Measurements from ENCODE around the gene ALLC. TPM values are rescaled to one million over a fixed set of nuclear protein-coding genes. Genes with fewer than 3 reads are reported as not detected.

The ALLC gene
- total and polyA plus RNA-seq, 10 donors: not detected

DNA sequence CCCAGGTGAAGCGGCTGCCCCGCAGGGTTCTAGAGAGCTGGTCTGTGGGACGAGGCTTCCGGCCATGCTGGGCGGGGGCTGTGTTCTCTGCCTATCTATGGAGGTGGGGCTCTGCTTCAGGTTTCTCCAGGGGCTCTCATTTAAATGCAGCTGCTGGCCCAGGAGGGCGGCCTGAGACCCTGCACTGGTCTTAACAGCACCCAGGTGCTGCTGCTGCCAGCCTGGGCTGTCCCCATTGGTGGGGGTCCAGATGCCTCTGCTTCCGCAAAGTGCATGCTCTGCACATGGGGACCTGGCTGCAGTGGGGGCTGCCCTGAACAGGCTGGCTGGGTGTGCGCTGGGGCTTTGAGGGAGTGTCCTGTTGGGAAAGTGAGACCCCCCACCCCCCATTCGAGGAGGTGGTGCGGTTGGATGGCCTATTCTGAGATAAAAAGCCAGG lies 29.7 kb upstream of the ALLC start:
- DNase-seq: peak; percentile 67
- H3K4me1 ChIP-seq: peaks cover 0 to 35% (median 23%) of the 10 kb centered on the region in 6 donors
- TF ChIP-seq, protein P1, sequence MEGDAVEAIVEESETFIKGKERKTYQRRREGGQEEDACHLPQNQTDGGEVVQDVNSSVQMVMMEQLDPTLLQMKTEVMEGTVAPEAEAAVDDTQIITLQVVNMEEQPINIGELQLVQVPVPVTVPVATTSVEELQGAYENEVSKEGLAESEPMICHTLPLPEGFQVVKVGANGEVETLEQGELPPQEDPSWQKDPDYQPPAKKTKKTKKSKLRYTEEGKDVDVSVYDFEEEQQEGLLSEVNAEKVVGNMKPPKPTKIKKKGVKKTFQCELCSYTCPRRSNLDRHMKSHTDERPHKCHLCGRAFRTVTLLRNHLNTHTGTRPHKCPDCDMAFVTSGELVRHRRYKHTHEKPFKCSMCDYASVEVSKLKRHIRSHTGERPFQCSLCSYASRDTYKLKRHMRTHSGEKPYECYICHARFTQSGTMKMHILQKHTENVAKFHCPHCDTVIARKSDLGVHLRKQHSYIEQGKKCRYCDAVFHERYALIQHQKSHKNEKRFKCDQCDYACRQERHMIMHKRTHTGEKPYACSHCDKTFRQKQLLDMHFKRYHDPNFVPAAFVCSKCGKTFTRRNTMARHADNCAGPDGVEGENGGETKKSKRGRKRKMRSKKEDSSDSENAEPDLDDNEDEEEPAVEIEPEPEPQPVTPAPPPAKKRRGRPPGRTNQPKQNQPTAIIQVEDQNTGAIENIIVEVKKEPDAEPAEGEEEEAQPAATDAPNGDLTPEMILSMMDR (IDR thresholded peaks at IDR 0.05 in 8 of 11, conservative IDR thresholded peaks at IDR 0.05 in 3 of 11): no peak
- no peak for TF ChIP-seq POLR2A (IDR thresholded peaks at IDR 0.05)
- TF ChIP-seq POLR2AphosphoS5 (IDR thresholded peaks at IDR 0.05): no peak
- peaks cover 0 to 9% (median 1%) of the 10 kb centered on the region in 8 donors for H3K9me3 ChIP-seq
- 80 to 92% (median 88%) methylated on average over 9 to 10 of the region's 10 CpGs for WGBS, 5 donors
- no peak overlapping the region for H3K4me3 ChIP-seq
- no peaks in the 10 kb centered on the region for H3K36me3 ChIP-seq
- peak overlapping the region in 4 of 8 donors; percentile 8 to 43 (median 17) for H3K27ac ChIP-seq
- intact Hi-C loops (cut with DNase I; ENCODE audit: low total_unique reads): no loop called here
- no peaks in the 10 kb centered on the region for H3K27me3 ChIP-seq (replicated peaks in 1 of 7)

DNA sequence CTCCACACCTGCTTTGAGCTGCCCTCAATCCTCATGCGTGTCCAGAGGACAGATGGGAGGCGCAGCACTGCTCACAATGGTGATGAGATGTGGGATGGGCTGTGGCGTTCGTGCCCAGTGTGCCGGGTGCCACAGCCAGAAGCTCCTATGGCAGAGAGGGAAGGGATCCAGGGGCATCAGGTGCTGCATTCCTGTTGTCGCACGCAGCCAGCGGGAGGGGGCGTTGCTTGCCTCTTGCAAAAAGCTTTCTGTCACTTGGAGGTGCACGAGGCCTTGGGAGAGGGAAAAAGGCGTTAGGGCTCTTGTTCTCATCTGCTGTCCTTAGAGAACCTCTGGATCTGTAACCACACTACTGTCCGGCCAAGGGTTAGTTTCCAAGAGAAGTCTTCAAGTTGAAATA lies 29.2 kb upstream of the ALLC start:
- H3K27me3 ChIP-seq (replicated peaks in 1 of 7): no peaks in the 10 kb centered on the region
- no peaks in the 10 kb centered on the region for H3K36me3 ChIP-seq
- DNase-seq: peak; percentile 72
- intact Hi-C loops (cut with DNase I; ENCODE audit: low total_unique reads): no loop called here
- TF ChIP-seq POLR2AphosphoS5 (IDR thresholded peaks at IDR 0.05) (no peak), POLR2A (IDR thresholded peaks at IDR 0.05) (no peak)
- TF ChIP-seq, protein P1 (IDR thresholded peaks at IDR 0.05 in 8 of 11, conservative IDR thresholded peaks at IDR 0.05 in 3 of 11): no peak
- peaks cover 0 to 35% (median 23%) of the 10 kb centered on the region in 6 donors for H3K4me1 ChIP-seq
- H3K27ac ChIP-seq: peak overlapping the region in 3 of 8 donors; percentile 14 to 43 (median 20)
- H3K4me3 ChIP-seq: no peak overlapping the region
- 57 to 79% (median 64%) methylated on average over 12 of the region's 12 CpGs for whole genome bisulfite sequencing, 5 donors
- H3K9me3 ChIP-seq: peaks cover 0 to 4% (median 0%) of the 10 kb centered on the region in 8 donors

DNA sequence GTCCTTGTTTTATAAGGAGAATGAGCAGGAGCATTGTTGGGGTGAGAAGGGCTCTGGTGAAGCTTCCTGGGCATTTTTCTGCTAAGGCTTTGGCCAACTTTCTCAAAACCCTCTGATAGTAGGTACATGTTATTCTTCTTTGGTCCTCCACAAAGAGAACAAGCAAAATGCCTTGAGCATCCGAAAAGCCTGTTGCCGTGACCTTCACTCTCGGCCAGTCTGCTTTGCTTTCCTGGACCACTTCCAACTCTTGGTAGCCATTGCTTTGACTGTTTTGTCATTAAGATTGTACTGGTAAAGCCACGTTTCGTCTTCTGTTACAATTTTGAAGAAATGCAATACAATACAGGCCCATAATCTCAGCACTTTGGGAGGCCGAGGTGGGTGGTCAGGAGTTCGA lies 27.4 kb upstream of the ALLC start:
- WGBS, 5 donors: 71 to 89% (median 75%) methylated on average over 7 of the region's 7 CpGs
- intact Hi-C loops (cut with DNase I; ENCODE audit: low total_unique reads): no loop called here
- no peaks in the 10 kb centered on the region for H3K36me3 ChIP-seq
- peak; percentile 24 for DNase-seq
- H3K9me3 ChIP-seq: no peaks in the 10 kb centered on the region
- TF ChIP-seq, protein P1 (IDR thresholded peaks at IDR 0.05 in 8 of 11, conservative IDR thresholded peaks at IDR 0.05 in 3 of 11): no peak
- TF ChIP-seq POLR2AphosphoS5 (IDR thresholded peaks at IDR 0.05) (no peak), POLR2A (IDR thresholded peaks at IDR 0.05) (no peak)
- H3K4me3 ChIP-seq: no peak overlapping the region
- no peaks in the 10 kb centered on the region for H3K27me3 ChIP-seq (replicated peaks in 1 of 7)
- peaks cover 0 to 47% (median 24%) of the 10 kb centered on the region in 6 donors for H3K4me1 ChIP-seq
- H3K27ac ChIP-seq: peak overlapping the region in 5 of 8 donors; percentile 14 to 46 (median 26)

DNA sequence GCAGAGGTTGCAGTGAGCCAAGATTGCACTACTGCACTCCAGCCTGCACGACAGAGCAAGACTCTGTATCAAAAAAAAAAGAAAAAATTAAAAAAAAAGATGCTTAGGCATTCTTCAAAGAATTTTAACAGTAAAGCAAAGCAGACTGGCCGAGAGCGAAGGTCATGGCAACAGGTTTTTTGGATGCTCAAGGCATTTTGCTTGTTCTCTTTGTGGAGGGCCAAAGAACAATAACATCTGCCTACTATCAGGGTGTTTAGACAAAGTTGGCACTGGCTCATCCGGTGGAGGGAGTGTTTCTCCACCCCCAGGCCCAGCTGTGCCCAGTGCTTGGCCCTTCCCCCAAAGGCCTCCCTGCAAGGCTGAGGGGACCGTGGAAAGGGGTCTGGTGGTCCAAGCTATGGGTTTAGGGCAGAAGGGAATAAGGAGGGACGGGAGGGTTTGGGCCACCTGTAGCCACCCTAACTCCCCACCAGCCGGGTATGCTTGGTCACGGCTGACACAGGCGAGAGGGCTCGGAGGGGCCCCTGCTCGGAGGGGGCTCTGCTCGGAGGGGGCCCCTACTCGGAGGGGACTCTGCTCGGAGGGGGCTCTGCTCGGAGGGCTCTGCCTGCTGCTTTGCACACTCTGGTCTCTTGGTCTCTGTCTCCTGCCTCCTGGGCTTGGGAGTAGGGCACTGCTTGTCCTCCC lies 26.7 kb upstream of the ALLC start:
- peak; percentile 74 for DNase-seq
- TF ChIP-seq POLR2AphosphoS5 (IDR thresholded peaks at IDR 0.05) (peak in 2 of 3 donors; percentile 37 to 68), POLR2A (IDR thresholded peaks at IDR 0.05) (no peak)
- TF ChIP-seq, protein P1 (IDR thresholded peaks at IDR 0.05 in 8 of 11, conservative IDR thresholded peaks at IDR 0.05 in 3 of 11): no peak
- peaks cover 0 to 52% (median 24%) of the 10 kb centered on the region in 6 donors for H3K4me1 ChIP-seq
- intact Hi-C loops (cut with DNase I; ENCODE audit: low total_unique reads): no loop called here
- no peaks in the 10 kb centered on the region for H3K36me3 ChIP-seq
- no peaks in the 10 kb centered on the region for H3K9me3 ChIP-seq
- H3K27ac ChIP-seq: peak overlapping the region in 5 of 8 donors; percentile 14 to 51 (median 26)
- H3K4me3 ChIP-seq: no peak overlapping the region
- no peaks in the 10 kb centered on the region for H3K27me3 ChIP-seq (replicated peaks in 1 of 7)
- 60 to 87% (median 78%) methylated on average over 8 to 15 of the region's 15 CpGs for WGBS, 5 donors
